DND-41 (cell line): ENCODE results near the gene UBASH3B.
A peak's percentile ranks its signal among the peaks of the same experiment; 100 is the strongest.

Experiments used
- ATAC-seq: fragments of 200-7000 bp; cut with Tn5 transposase; 3 replicates; pipeline ENCODE4 v1.9.1; 2021; ENCODE audit warnings: low read depth; ENCODE audit not compliant: insufficient read depth
- DNase-seq: peaks from one replicate; pipeline ENCODE4 v3.0.0-alpha.2; 2020
- H2AFZ ChIP-seq: 2 replicates; pipeline ENCODE4 v1.6.0; 2012; ENCODE audit warnings: low read depth, low read length
- H3K27ac ChIP-seq: 2 replicates; pipeline ENCODE4 v1.5.1; 2012; ENCODE audit warnings: low read length, inconsistent platforms
- H3K27me3 ChIP-seq: fragments of 200-600 bp; sonication (generic); 2 replicates; pipeline ENCODE4 v1.6.0; 2012; ENCODE audit warnings: low read length, mild to moderate bottlenecking, inconsistent platforms; ENCODE audit not compliant: insufficient read depth, poor library complexity
- H3K36me3 ChIP-seq: 2 replicates; pipeline ENCODE4 v1.5.1; 2012; ENCODE audit warnings: low read length, inconsistent platforms; ENCODE audit not compliant: insufficient read depth
- H3K4me1 ChIP-seq: 2 replicates; pipeline ENCODE4 v1.5.1; 2012; ENCODE audit warnings: mild to moderate bottlenecking, low read length; ENCODE audit not compliant: insufficient read depth
- H3K4me2 ChIP-seq: 2 replicates; pipeline ENCODE4 v1.6.0; 2012; ENCODE audit warnings: mild to moderate bottlenecking, moderate library complexity, low read length, inconsistent platforms; ENCODE audit not compliant: insufficient read depth
- H3K4me3 ChIP-seq, 2 experiments: fragments of 200-600 bp in 1 of 2; shearing (Covaris generic) in 1 of 2; 2 replicates each; pipeline ENCODE4 v1.5.1; 2012 to 2016; ENCODE audit warnings: inconsistent platforms in 2 of 2, low read length in 2 of 2, mild to moderate bottlenecking in 2 of 2, low read depth in 1 of 2, moderate library complexity in 1 of 2
- H3K79me2 ChIP-seq: 2 replicates; pipeline ENCODE4 v1.6.0; 2012; ENCODE audit warnings: low read length, inconsistent platforms; ENCODE audit not compliant: insufficient read depth
- H3K9ac ChIP-seq: 2 replicates; pipeline ENCODE4 v1.6.0; 2012; ENCODE audit warnings: low read depth, mild to moderate bottlenecking, inconsistent platforms, low read length, moderate library complexity
- H3K9me3 ChIP-seq: 2 replicates; pipeline ENCODE4 v1.5.1; 2012; ENCODE audit warnings: low read length, moderate library complexity, mild to moderate bottlenecking, inconsistent platforms; ENCODE audit not compliant: insufficient read depth, severe bottlenecking
- H4K20me1 ChIP-seq: 2 replicates; pipeline ENCODE4 v1.6.0; 2012; ENCODE audit warnings: low read length; ENCODE audit not compliant: insufficient read depth
- CTCF ChIP-seq: IDR thresholded peaks from 2 replicates; pipeline ENCODE4 v1.5.1; 2012; ENCODE audit warnings: borderline replicate concordance, low read length, moderate library complexity, mild to moderate bottlenecking; ENCODE audit not compliant: poor library complexity, severe bottlenecking; ENCODE audit errors: extremely low read depth
- EZH2 ChIP-seq: IDR thresholded peaks from 3 replicates; pipeline ENCODE4 v1.6.1; 2012; ENCODE audit warnings: borderline replicate concordance, low read depth, mild to moderate bottlenecking, moderate library complexity, low read length, inconsistent platforms; ENCODE audit not compliant: severe bottlenecking

UBASH3B gene

GRCh38 chr11:122747351-122747781 is 91.8 kb downstream of the UBASH3B start:
- Histone ChIP-seq H2AFZ (no peak overlapping the region), H3K27me3 (no peaks in the 10 kb centered on the region), H3K4me1 (peaks cover 62% of the 10 kb centered on the region), H3K4me3 (no peak overlapping the region), H3K9ac (no peak overlapping the region), H3K79me2 (peaks cover 93% of the 10 kb centered on the region), H3K36me3 (peaks cover 29% of the 10 kb centered on the region), H3K27ac (peak overlapping the region; percentile 33), H4K20me1 (no peaks in the 10 kb centered on the region), H3K9me3 (no peaks in the 10 kb centered on the region), H3K4me2 (no peak overlapping the region)
- no peak for ATAC-seq
- no peak for DNase-seq
- TF ChIP-seq CTCF (no peak), EZH2 (no peak)

- Histone ChIP-seq H3K4me2 (no peak overlapping the region), H3K36me3 (peaks cover 29% of the 10 kb centered on the region), H3K9me3 (no peaks in the 10 kb centered on the region), H3K4me1 (peaks cover 52% of the 10 kb centered on the region), H4K20me1 (no peaks in the 10 kb centered on the region), H3K4me3 (no peak overlapping the region), H3K79me2 (peaks cover 89% of the 10 kb centered on the region), H3K9ac (no peak overlapping the region), H3K27me3 (no peaks in the 10 kb centered on the region), H3K27ac (peak overlapping the region; percentile 36), H2AFZ (no peak overlapping the region)
- ATAC-seq (peak; percentile 82), DNase-seq (peak; percentile 66)
- TF ChIP-seq EZH2 (no peak), CTCF (no peak)
Observed at GRCh38 chr11:122749005-122749687, 93.6 kb downstream of the UBASH3B start.

GRCh38 chr11:122750049-122750448 is 94.5 kb downstream of the UBASH3B start:
- H3K4me1 ChIP-seq = peaks cover 53% of the 10 kb centered on the region
- no peak overlapping the region for H3K4me2 ChIP-seq
- H3K9ac ChIP-seq = no peak overlapping the region
- no peak overlapping the region for H3K4me3 ChIP-seq
- TF ChIP-seq CTCF (no peak), EZH2 (no peak)
- H2AFZ ChIP-seq = no peak overlapping the region
- H3K36me3 ChIP-seq = peaks cover 28% of the 10 kb centered on the region
- no peak for ATAC-seq
- no peaks in the 10 kb centered on the region for H4K20me1 ChIP-seq
- no peak overlapping the region; the same call in 1 of the 2 replicates for H3K27ac ChIP-seq
- H3K9me3 ChIP-seq = no peaks in the 10 kb centered on the region
- no peaks in the 10 kb centered on the region for H3K27me3 ChIP-seq
- no peak for DNase-seq
- peaks cover 89% of the 10 kb centered on the region for H3K79me2 ChIP-seq
